Keratinocyte (primary cell): ENCODE data around the gene XPC.

Source experiments
- EZH2 ChIP-seq: IDR thresholded peaks from one replicate; pipeline ENCODE4 v1.6.1; 2012; ENCODE audit warnings: inconsistent platforms, mild to moderate bottlenecking, low read length, moderate library complexity
- TF ChIP-seq, protein P1 (sequence below), 3 experiments: IDR thresholded peaks in 1 of 3; conservative IDR thresholded peaks in 1 of 3; optimal IDR thresholded peaks in 1 of 3; 2 replicates in 2 of 3; 3 replicates in 1 of 3; pipeline versions ENCODE3 to v1.5.1; 2011; ENCODE audit warnings: low read length in 3 of 3, mild to moderate bottlenecking in 3 of 3, moderate library complexity in 2 of 3, control low read depth in 1 of 3, inconsistent platforms in 1 of 3; ENCODE audit not compliant: insufficient read depth in 2 of 3; ENCODE audit errors: extremely low read depth in 1 of 3

DNA sequence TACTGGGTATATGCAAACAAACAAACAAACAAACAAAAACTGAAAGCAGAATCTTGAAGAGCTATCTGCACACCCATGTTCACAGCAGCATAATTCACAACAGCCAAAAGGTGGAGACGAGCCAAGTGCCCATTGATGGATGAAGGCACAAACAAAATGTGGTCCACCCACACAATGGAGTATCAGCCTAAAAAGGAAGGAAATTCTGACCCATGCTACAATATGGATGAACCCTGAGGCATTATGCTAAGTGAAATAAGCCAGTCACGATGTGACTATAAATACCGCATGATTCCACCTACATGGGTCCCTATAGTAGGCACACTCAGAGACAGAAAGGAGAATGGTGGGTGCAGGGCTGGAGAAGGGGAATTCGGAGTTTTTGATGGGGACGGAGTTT, 24.1 kb downstream of the XPC start:
- TF ChIP-seq EZH2 = no peak
- TF ChIP-seq, protein P1, sequence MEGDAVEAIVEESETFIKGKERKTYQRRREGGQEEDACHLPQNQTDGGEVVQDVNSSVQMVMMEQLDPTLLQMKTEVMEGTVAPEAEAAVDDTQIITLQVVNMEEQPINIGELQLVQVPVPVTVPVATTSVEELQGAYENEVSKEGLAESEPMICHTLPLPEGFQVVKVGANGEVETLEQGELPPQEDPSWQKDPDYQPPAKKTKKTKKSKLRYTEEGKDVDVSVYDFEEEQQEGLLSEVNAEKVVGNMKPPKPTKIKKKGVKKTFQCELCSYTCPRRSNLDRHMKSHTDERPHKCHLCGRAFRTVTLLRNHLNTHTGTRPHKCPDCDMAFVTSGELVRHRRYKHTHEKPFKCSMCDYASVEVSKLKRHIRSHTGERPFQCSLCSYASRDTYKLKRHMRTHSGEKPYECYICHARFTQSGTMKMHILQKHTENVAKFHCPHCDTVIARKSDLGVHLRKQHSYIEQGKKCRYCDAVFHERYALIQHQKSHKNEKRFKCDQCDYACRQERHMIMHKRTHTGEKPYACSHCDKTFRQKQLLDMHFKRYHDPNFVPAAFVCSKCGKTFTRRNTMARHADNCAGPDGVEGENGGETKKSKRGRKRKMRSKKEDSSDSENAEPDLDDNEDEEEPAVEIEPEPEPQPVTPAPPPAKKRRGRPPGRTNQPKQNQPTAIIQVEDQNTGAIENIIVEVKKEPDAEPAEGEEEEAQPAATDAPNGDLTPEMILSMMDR (optimal IDR thresholded peaks at IDR 0.05 in 1 of 3, IDR thresholded peaks at IDR 0.05 in 1 of 3, conservative IDR thresholded peaks at IDR 0.05 in 1 of 3; ENCODE audit: extremely low read depth in 1 of 3, insufficient read depth in 2 of 3, low read length in 3 of 3) = no peak
